Activated CD8-positive, alpha-beta T cell treated with anti-CD3 and anti-CD28 coated beads for 36 hours (primary cell): ENCODE measurements around the gene PID1. TPM values are rescaled to one million over a fixed set of nuclear protein-coding genes. Genes with fewer than 3 reads are reported as not detected.

Experiments used
- ATAC-seq: fragments of 200-7000 bp; cut with Tn5 transposase; one replicate; pipeline ENCODE4 v1.10.0; 2021; ENCODE audit warnings: mild to moderate bottlenecking, moderate library complexity
- CTCF ChIA-PET: fragments of 350-600 bp; sonication (Branson Sonifier 250); formaldehyde crosslinking; loops from one replicate; lab custom pipeline; 2021; ENCODE audit warnings: antibody characterized with exemption; lab: Charles Lee
- POLR2A ChIA-PET: fragments of 350-600 bp; sonication (Branson Sonifier 250); formaldehyde crosslinking; loops from one replicate; lab custom pipeline; 2021; ENCODE audit warnings: antibody characterized with exemption; lab: Charles Lee
- DNase-seq: peaks from one replicate; pipeline ENCODE4 v3.0.0-alpha.2; 2020
- H3K27ac Mint-ChIP-seq: one replicate; pipeline ENCODE4 v1.8.0; 2021; ENCODE audit warnings: mild to moderate bottlenecking, mixed read lengths
- H3K27me3 Mint-ChIP-seq: one replicate; pipeline ENCODE4 v1.8.0; 2021; ENCODE audit warnings: mixed read lengths
- H3K36me3 Mint-ChIP-seq: one replicate; pipeline ENCODE4 v1.8.0; 2021; ENCODE audit warnings: low read depth, mixed read lengths
- H3K4me1 Mint-ChIP-seq: one replicate; pipeline ENCODE4 v1.8.0; 2021; ENCODE audit warnings: low read depth, mixed read lengths
- H3K4me3 Mint-ChIP-seq: one replicate; pipeline ENCODE4 v1.8.0; 2021; ENCODE audit warnings: mild to moderate bottlenecking, moderate library complexity, mixed read lengths
- H3K9me3 Mint-ChIP-seq: one replicate; pipeline ENCODE4 v1.8.0; 2021; ENCODE audit warnings: mixed read lengths
- intact Hi-C: fragments of 100-400 bp; cut with micrococcal nuclease; formaldehyde crosslinking; loops from one replicate; pipeline ENCODE4 v1.10.0; 2022
- total RNA-seq, 2 experiments: library from RNA; stranded (reverse); gene quantifications; one replicate each; pipeline ENCODE4 v1.2.3, GENCODE V29; 2021
- TF ChIP-seq, protein P1 (sequence below): fragments of 200-600 bp; IDR thresholded peaks from one replicate; pipeline ENCODE4 v1.8.0; 2022; ENCODE audit warnings: antibody characterized with exemption, mild to moderate bottlenecking

Gene PID1
- total RNA-seq, 2 experiments from 2014 or later, result not detected

DNA sequence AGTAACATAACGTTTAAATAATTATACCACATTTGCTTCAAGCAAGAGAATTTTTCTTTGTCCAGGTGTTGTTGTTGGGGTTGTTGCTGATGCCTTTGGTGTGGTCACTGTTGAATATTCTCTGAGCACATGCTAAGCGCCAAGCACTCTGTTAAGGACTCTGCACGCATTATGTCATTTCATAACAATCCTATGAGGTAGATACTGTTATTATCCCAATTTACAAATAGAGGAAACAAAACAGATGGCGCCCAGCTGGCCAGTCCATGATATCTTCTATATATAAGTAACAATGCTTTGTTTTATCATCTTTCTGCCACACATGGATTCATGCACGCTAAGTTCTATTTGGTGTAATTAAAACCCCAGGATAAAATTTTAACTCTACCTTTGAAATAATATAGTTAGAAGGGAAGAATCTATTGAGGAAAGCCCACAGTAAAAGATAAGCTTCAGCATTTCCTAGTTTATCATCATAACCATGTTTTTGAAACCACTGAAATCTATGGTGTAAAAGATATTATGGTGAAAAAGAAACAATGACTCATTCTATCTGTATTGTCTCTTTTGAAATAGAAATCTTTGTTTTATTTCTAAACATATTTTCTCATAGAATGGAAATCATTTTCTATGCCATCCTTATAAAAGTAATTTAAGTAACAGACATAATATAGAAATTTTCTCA, 199.7 kb downstream of the PID1 start:
- H3K27ac Mint-ChIP-seq, result no peak overlapping the region
- no peaks in the 10 kb centered on the region for H3K4me1 Mint-ChIP-seq
- no peaks in the 10 kb centered on the region for H3K27me3 Mint-ChIP-seq
- H3K36me3 Mint-ChIP-seq, result no peaks in the 10 kb centered on the region
- CTCF ChIA-PET, result no interaction called here
- intact Hi-C loops, result no loop called here
- peaks cover 14% of the 10 kb centered on the region for H3K9me3 Mint-ChIP-seq
- TF ChIP-seq, protein P1, sequence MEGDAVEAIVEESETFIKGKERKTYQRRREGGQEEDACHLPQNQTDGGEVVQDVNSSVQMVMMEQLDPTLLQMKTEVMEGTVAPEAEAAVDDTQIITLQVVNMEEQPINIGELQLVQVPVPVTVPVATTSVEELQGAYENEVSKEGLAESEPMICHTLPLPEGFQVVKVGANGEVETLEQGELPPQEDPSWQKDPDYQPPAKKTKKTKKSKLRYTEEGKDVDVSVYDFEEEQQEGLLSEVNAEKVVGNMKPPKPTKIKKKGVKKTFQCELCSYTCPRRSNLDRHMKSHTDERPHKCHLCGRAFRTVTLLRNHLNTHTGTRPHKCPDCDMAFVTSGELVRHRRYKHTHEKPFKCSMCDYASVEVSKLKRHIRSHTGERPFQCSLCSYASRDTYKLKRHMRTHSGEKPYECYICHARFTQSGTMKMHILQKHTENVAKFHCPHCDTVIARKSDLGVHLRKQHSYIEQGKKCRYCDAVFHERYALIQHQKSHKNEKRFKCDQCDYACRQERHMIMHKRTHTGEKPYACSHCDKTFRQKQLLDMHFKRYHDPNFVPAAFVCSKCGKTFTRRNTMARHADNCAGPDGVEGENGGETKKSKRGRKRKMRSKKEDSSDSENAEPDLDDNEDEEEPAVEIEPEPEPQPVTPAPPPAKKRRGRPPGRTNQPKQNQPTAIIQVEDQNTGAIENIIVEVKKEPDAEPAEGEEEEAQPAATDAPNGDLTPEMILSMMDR, result no peak
- POLR2A ChIA-PET, result no interaction called here
- H3K4me3 Mint-ChIP-seq, result no peak overlapping the region
- ATAC-seq, result no peak
- DNase-seq, result no peak

- Mint-ChIP-seq H3K4me1 (no peaks in the 10 kb centered on the region), H3K9me3 (peaks cover 14% of the 10 kb centered on the region), H3K4me3 (no peak overlapping the region), H3K27ac (no peak overlapping the region), H3K36me3 (no peaks in the 10 kb centered on the region), H3K27me3 (no peaks in the 10 kb centered on the region)
- DNase-seq, result no peak
- intact Hi-C loops, result no loop called here
- no peak for ATAC-seq
- POLR2A ChIA-PET, result no interaction called here
- CTCF ChIA-PET, result no interaction called here
- TF ChIP-seq, protein P1, result no peak
Observed at GRCh38 chr2:229066121-229066715, 204.9 kb downstream of the PID1 start.

DNA sequence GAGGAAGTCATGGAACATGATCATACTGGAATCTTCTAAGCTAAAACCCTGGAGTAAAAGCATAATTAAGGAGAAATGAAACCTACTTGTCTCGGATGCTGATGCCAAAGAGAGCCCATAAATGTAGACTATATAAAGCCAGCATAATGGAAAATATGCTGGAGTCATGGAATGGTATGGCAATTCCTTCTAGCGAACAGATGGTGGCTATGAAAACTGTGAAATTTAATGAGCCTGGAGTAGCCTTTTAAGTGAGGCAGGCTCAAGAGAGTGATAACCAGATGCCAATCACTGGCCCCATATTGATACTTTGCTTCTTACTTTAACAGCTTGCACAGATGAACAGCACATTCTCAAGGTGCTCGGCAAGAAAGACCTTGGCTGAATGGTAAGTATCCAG, 206.3 kb downstream of the PID1 start:
- TF ChIP-seq, protein P1, result no peak
- intact Hi-C loops, result no loop called here
- no peak for ATAC-seq
- Mint-ChIP-seq H3K4me3 (no peak overlapping the region), H3K9me3 (peaks cover 16% of the 10 kb centered on the region), H3K27ac (no peak overlapping the region), H3K36me3 (no peaks in the 10 kb centered on the region), H3K4me1 (no peaks in the 10 kb centered on the region), H3K27me3 (no peaks in the 10 kb centered on the region)
- ChIA-PET POLR2A (no interaction called here), CTCF (no interaction called here)
- no peak for DNase-seq

DNA sequence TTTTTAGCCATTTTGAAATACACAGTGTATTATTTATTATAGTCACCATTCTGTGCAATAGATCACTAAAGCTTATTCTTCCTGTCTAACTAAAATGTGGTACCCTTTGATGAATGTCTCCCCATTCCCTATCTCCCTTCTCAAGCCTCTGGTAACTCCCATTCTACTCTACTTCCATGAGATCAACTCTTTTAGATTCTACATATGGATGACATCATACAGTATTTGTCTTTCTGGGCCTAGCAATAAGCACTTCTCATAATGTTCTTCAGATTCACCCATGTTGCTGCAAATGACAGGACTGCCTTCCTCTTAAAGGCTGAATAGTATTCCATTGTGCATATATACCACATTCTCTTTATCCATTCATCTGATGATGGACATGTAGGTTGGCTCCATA, 210.9 kb downstream of the PID1 start:
- H3K27me3 Mint-ChIP-seq, result no peaks in the 10 kb centered on the region
- no peak for DNase-seq
- H3K9me3 Mint-ChIP-seq, result peaks cover 7% of the 10 kb centered on the region
- no peak overlapping the region for H3K4me3 Mint-ChIP-seq
- CTCF ChIA-PET, result no interaction called here
- H3K36me3 Mint-ChIP-seq, result no peaks in the 10 kb centered on the region
- POLR2A ChIA-PET, result no interaction called here
- H3K4me1 Mint-ChIP-seq, result no peaks in the 10 kb centered on the region
- no peak for ATAC-seq
- no peak overlapping the region for H3K27ac Mint-ChIP-seq
- intact Hi-C loops, result no loop called here
- TF ChIP-seq, protein P1, result no peak

DNA sequence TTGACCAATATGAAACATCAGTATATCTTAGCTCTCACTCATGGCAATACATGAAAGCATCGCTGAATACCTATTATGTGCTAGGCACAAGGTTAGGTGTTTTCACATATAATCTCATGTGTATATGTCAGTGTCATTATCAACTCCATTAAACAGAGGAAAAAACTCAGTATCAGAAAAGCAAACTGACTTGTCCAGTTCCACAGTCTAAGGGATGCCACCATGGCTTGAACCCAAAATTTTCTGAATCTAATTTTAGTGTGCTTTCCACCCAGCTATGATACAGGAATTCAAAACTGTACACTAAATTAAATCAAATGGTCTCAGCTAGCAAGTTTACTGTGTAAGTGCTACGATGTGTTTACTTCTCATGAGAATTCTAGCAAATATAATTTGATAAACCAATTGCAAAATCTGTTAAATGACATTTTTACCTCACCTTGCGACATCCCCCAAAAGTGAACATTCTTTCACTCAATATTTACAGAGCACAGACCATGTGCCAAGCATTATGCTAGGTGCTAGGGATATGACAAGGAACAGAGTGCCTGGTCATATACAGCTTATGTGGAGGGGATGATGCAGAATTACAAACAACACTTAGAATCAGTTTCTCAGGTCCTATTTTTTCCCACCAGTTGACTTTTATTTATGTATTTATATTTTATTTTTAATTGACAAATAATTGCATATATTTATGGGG, 211.6 kb downstream of the PID1 start:
- H3K36me3 Mint-ChIP-seq, result no peaks in the 10 kb centered on the region
- ATAC-seq, result no peak
- TF ChIP-seq, protein P1, result no peak
- peaks cover 7% of the 10 kb centered on the region for H3K9me3 Mint-ChIP-seq
- intact Hi-C loops, result no loop called here
- H3K27ac Mint-ChIP-seq, result no peak overlapping the region
- CTCF ChIA-PET, result no interaction called here
- H3K4me3 Mint-ChIP-seq, result no peak overlapping the region
- no peak for DNase-seq
- H3K27me3 Mint-ChIP-seq, result no peaks in the 10 kb centered on the region
- H3K4me1 Mint-ChIP-seq, result no peaks in the 10 kb centered on the region
- POLR2A ChIA-PET, result no interaction called here
